Stimulated activated CD8-positive, alpha-beta memory T cell treated with anti-CD3 and anti-CD28 coated beads, Interleukin-2, amount 100 ng/mL, for 1 hour (primary cell): ENCODE results near the gene RAP1GAP2.
"Not testable (repeated sequence)": the region's sequence is repeated elsewhere in the genome, so short reads cannot be mapped to it uniquely, and the experiment has no call there.

Experiments
- DNase-seq, 2 donors: peaks; one replicate each; pipeline ENCODE4 v3.0.0-alpha.2; 2020; ENCODE audit warnings: low read depth in 2 of 2

Gene RAP1GAP2

DNA sequence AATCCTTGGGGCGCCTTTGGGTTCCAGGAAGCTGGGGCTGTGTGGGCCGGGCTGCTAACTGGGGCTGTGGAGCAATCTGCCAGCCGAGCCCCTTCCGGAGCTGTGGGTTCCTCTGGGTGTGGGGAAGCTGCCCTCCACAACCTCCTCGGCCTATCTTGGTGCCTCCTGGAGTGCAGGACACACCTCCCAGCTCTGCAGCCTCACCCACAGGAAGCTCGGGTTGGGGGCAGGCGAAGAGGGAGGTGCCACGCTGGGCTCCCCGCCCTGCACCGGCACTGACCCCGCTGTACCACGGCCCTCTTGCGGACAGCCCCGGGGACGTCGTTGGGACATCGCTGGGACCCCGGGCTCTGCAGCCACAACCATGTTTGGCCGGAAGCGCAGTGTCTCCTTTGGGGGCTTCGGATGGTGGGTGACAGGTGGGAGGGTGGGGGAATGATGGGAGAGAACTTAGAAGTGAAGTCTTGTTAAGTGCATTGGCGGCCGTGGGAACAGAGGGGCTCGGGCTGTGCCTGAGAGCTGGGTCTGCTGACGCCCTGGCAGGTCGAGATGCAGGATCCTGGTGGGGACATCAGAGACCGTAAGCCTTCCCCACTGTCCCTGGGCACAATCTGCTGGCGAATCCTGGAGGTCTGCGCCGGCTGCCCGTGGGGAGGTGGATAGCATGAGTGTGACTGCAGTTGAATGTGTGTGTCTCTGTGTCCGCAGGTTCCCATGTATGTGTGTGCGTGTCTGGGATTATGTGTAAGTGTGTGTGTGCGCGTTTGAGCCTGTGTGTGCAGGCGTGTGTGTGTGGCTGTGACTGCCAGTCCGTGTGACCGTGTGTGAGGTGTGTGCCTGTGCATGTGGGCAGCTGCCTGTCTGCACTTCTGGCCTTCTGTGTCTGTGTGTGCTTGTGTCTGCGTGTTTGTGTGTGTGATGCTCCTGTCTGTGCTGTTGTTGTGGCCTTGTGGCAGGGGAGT is at the start of gene RAP1GAP2:
Gene RAP1GAP2, plus strand, starts transcription at position 275 of the 962 bp plus-strand sequence. Its CDS starts 90 bp downstream, at position 365.
- peak; percentile 43 to 53 for DNase-seq

GRCh38 chr17:2749058-2749783 is 47.0 kb upstream of the RAP1GAP2 start, which contains the start of gene CCDC92B:
CCDC92B (minus strand) TSS chr17:2749652; CDS start chr17:2735145, 14,507 bp downstream.
- DNase-seq: no peak

DNA sequence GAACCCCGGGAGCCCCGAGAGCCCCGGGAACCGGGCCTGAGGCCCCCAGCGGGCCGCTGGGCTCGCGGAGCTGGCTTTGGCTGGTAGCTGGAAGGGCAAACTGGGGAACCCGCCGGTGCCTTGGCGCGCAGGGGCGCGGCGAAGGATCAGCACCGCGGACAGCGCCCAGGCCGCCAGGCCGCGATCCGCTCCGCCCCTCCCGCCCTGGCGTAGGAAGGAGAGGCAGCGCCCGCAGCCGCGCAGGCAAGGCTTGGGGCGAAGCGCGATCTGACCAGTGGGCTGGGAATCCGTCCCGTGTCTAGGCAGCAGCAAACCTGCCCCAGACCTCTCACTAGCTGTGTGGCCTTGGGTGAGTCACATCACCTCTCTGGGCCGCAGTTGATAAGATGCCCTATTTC is 46.5 kb upstream of the RAP1GAP2 start:
- DNase-seq: peak; percentile 37 to 43

- DNase-seq: no peak
These were observed 45.5 kb upstream of the RAP1GAP2 start for GRCh38 chr17:2750721-2751120.

DNA sequence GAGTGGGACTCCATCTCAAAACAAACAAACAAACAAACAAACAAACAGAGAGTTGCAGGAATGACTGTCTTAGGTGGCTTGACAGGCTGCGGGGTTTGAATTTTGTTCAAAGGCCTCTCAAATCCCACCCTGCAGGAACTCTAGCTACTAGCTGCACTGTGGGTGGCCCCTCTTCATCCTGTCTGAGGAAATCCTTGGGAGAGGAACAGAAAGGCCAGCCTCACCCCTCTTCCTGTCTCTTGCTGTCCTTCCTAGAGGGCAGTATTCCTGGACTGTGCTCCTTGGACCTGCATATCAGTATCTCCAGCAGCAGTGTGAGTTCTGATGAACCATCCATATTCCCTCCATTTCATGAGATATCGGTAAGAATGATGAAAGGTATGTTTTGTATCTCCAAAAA is 44.7 kb upstream of the RAP1GAP2 start:
- no peak for DNase-seq

GRCh38 chr17:2755891-2756724 is 40.1 kb upstream of the RAP1GAP2 start:
- DNase-seq: no peak

DNA sequence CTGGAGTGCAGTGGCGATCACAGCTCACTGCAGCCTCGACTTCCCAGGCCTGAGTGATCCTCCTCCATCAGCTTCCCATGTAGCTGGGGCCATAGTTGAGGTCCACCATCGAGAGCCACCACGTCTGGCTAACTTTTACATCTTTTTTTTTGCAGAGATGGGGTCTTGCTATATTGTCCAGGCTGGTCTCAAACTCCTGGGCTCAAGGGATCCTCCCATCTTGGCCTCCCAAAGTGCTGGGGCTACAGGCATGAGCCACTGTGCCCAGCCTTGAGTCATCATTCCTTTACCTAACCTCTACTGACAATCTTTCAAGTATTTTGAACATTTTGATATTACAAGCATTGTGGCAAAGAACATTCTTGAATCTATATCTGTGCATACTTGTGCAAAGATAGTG is 37.4 kb upstream of the RAP1GAP2 start:
- no peak for DNase-seq

DNA sequence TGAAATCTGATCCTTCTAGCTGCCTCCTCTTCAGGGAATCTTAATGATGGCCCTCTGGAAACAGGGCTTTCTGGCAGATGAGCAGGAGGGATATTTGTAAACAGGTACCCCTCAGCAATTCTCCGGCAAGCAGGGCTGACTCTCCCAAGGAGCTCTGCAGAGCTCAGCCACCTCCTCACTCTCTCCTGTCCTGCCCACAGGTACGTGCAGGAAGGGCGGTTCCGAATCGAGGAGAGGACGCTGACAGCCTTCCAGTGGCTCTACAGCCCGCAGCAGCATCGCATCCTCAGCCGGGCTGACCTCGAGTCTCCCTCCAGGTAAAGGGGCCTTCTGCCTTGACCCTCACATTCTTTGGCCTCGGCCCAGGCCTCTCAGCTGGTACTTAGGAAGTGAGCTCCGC is 26.1 kb upstream of the RAP1GAP2 start:
- DNase-seq: no peak

GRCh38 chr17:2775206-2775605 is 21.0 kb upstream of the RAP1GAP2 start:
- DNase-seq: no peak

- no peak for DNase-seq
These were observed 19.5 kb upstream of the RAP1GAP2 start for GRCh38 chr17:2776589-2777241.

- no peak for DNase-seq
These were observed 18.9 kb upstream of the RAP1GAP2 start for GRCh38 chr17:2777242-2777867.

DNA sequence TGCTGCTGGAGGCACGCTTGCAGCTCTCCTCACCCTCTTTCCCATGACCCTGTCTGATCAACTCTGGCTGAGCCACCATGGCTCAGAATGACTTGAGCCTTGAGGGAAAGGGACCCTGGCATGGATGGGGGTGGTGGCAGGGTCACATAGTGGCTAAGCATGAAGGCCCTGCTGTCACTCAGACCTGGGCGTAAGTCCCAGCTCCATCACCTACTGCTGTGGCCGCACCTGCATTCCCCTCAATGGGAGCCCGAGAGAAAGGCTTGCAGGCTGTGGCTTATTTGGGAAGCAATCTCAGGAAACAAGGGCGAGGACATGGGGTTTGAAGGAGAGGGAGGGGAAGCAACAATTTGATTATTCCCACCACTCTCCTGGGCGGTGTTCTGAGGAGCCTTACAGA is 17.7 kb upstream of the RAP1GAP2 start:
- DNase-seq: no peak

GRCh38 chr17:2779545-2779944 is 16.7 kb upstream of the RAP1GAP2 start:
- no peak for DNase-seq

- DNase-seq: no peak
These were observed 16.0 kb upstream of the RAP1GAP2 start for GRCh38 chr17:2780256-2780655.

GRCh38 chr17:2780931-2781454 is 15.2 kb upstream of the RAP1GAP2 start:
- DNase-seq: no peak

GRCh38 chr17:2781598-2781997 is 14.6 kb upstream of the RAP1GAP2 start:
- not testable (repeated sequence) for DNase-seq

- DNase-seq: no peak
These were observed 14.2 kb upstream of the RAP1GAP2 start for GRCh38 chr17:2782055-2782454.

DNA sequence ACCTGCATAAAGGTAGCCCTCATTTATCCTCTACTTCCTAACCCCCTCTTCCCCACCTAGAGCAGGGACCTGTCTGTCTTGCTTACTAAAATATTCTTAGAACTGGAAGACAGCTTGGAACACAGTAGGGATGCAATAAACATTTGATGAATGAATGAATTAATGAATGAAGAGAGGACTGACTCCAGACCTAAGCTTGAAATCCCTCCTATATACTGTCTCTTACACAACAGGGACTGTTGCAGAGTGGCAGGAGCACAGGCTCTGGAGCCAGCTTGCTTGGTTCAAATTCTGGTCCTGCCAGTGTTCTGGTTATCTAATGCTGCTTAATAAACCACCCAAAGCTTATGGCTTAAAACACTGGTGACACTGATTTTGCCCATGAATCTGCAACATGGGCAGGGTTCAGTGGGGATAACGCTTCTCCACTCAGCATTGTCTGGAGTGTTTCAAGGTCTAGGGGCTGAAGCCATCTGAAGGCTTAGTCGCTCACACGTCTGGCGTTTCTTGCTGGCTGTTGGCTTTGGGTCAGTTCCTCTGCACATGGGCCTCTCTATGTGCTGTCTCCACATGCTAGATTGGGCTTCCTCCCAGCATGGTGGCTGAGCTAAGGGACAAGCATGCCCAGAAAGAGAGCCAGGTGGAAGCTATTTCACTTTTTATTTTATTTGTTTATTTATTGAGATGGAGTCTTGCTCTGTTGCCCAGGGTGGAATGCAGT is 12.8 kb upstream of the RAP1GAP2 start:
- no peak for DNase-seq

DNA sequence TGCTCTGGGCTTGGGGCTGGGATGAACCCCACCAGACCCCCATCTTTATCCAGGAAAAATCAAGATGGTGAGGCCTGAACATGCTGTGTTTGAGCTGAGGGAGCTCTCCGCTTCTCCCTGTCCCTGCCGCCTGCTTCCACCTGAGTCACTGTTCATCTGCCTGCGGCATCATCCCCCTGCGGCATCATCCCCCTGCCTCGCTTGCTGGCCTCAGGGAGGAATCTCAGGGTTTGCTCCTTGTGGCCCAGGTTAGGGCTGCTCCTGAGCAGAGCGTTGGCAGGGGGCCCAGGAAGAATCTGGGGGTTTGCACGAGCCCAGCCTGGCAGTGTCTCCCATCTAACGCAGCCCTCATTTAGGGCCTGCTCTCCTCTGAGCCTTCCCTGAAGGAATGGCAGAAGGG is 11.4 kb upstream of the RAP1GAP2 start:
- DNase-seq: no peak

GRCh38 chr17:2785376-2785775 is 10.9 kb upstream of the RAP1GAP2 start:
- DNase-seq: not testable (repeated sequence)
